Astrocyte (in vitro differentiated cells and primary cell): ENCODE measurements around the gene C11orf24. TPM values are rescaled to one million over a fixed set of nuclear protein-coding genes. Genes with fewer than 3 reads are reported as not detected.

ENCODE experiments used
- DNase-seq: peaks from one replicate; pipeline ENCODE4 v3.0.0-alpha.2; 2010; ENCODE audit warnings: low read depth
- FAIRE-seq: peaks from 2 replicates; lab custom pipeline; 2011; peaks lifted over from hg19 to GRCh38; lab: Jason Lieb, UNC
- H2AFZ ChIP-seq: 2 replicates; pipeline ENCODE4 v1.6.0; 2012; ENCODE audit warnings: low read depth, low read length, inconsistent platforms
- H3K27ac ChIP-seq: 2 replicates; pipeline ENCODE4 v1.5.1; 2011; ENCODE audit warnings: low read depth, low read length, inconsistent platforms
- H3K27me3 ChIP-seq: 2 replicates; pipeline ENCODE4 v1.6.0; 2011; ENCODE audit warnings: low read length, inconsistent platforms; ENCODE audit not compliant: insufficient read depth
- H3K36me3 ChIP-seq: 2 replicates; pipeline ENCODE4 v1.5.1; 2011; ENCODE audit warnings: low read length, inconsistent platforms; ENCODE audit not compliant: insufficient read depth
- H3K4me1 ChIP-seq: 2 replicates; pipeline ENCODE4 v1.5.1; 2011; ENCODE audit warnings: low read length, inconsistent platforms; ENCODE audit not compliant: insufficient read depth
- H3K4me2 ChIP-seq: 2 replicates; pipeline ENCODE4 v1.6.0; 2012; ENCODE audit warnings: low read length, inconsistent platforms
- H3K4me3 ChIP-seq: 2 replicates; pipeline ENCODE4 v1.5.1; 2011; ENCODE audit warnings: low read depth, mild to moderate bottlenecking, low read length, inconsistent platforms; ENCODE audit not compliant: insufficient read depth
- H3K79me2 ChIP-seq: 2 replicates; pipeline ENCODE4 v1.6.0; 2012; ENCODE audit warnings: mild to moderate bottlenecking, low read length, inconsistent platforms; ENCODE audit not compliant: insufficient read depth
- H3K9ac ChIP-seq: 2 replicates; pipeline ENCODE4 v1.6.0; 2012; ENCODE audit warnings: mild to moderate bottlenecking, low read length, inconsistent platforms
- H3K9me3 ChIP-seq: 2 replicates; pipeline ENCODE4 v1.5.1; 2012; ENCODE audit warnings: low read depth, mild to moderate bottlenecking, low read length, inconsistent platforms; ENCODE audit not compliant: insufficient read depth
- H4K20me1 ChIP-seq: 2 replicates; pipeline ENCODE4 v1.6.0; 2012; ENCODE audit warnings: low read length, inconsistent platforms; ENCODE audit not compliant: insufficient read depth
- H3K27ac Mint-ChIP-seq: one replicate; pipeline ENCODE4 v1.8.0; 2021; ENCODE audit warnings: mild to moderate bottlenecking, mixed read lengths; ENCODE audit not compliant: unreplicated experiment
- H3K27me3 Mint-ChIP-seq: one replicate; pipeline ENCODE4 v1.8.0; 2021; ENCODE audit warnings: low read depth, mixed read lengths; ENCODE audit not compliant: unreplicated experiment
- H3K36me3 Mint-ChIP-seq: one replicate; pipeline ENCODE4 v1.8.0; 2021; ENCODE audit warnings: low read depth, mixed read lengths; ENCODE audit not compliant: unreplicated experiment
- H3K4me1 Mint-ChIP-seq: one replicate; pipeline ENCODE4 v1.8.0; 2021; ENCODE audit warnings: low read depth, mixed read lengths; ENCODE audit not compliant: unreplicated experiment
- H3K4me3 Mint-ChIP-seq: one replicate; pipeline ENCODE4 v1.8.0; 2021; ENCODE audit warnings: mild to moderate bottlenecking, moderate library complexity, mixed read lengths; ENCODE audit not compliant: unreplicated experiment
- H3K9me3 Mint-ChIP-seq: one replicate; pipeline ENCODE4 v1.8.0; 2021; ENCODE audit warnings: mild to moderate bottlenecking, mixed read lengths; ENCODE audit not compliant: unreplicated experiment
- CTCF ChIP-seq: IDR thresholded peaks from 2 replicates; pipeline ENCODE4 v1.5.1; 2011; ENCODE audit warnings: low read depth, mild to moderate bottlenecking, inconsistent platforms, low read length, moderate library complexity; ENCODE audit not compliant: insufficient read depth
- EZH2 ChIP-seq: IDR thresholded peaks from 2 replicates; pipeline ENCODE4 v1.6.1; 2012; ENCODE audit warnings: mild to moderate bottlenecking, low read length, inconsistent platforms; ENCODE audit not compliant: insufficient read depth
- total RNA-seq: library from RNA; stranded (reverse); gene quantifications from 2 replicates; pipeline ENCODE4 v1.2.1, GENCODE V29; 2021

Gene C11orf24
- total RNA-seq, 1 donor from 2014 or later = 79.8 TPM

DNA sequence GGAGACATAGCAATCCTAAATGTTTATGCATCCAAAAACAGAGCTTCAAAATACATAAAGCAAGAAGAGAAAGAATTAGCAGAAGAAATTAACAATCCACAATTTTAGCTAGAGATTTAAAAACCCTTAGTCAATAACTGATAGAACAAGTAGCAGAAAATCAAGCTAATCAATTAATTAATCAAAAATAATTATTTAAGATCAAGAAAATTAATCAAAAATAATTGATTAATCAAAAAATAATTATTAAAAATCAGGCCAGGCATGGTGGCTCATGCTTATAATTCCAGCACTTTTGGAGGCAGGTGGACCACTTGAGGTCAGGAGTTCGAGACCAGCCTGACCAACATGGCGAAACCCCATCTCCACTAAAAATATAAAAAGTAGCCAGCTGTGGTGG lies 29.2 kb downstream of the C11orf24 start:
- Mint-ChIP-seq H3K4me1 (no peaks in the 10 kb centered on the region), H3K27me3 (peaks cover 6% of the 10 kb centered on the region), H3K4me3 (no peak overlapping the region), H3K9me3 (no peaks in the 10 kb centered on the region), H3K27ac (no peak overlapping the region), H3K36me3 (no peaks in the 10 kb centered on the region)
- no peaks in the 10 kb centered on the region for H3K36me3 ChIP-seq
- TF ChIP-seq CTCF (no peak), EZH2 (no peak)
- no peaks in the 10 kb centered on the region for H4K20me1 ChIP-seq
- no peaks in the 10 kb centered on the region for H3K9me3 ChIP-seq
- no peaks in the 10 kb centered on the region for H3K79me2 ChIP-seq
- no peaks in the 10 kb centered on the region for H3K4me1 ChIP-seq
- H3K27me3 ChIP-seq = peaks cover under 1% of the 10 kb centered on the region
- no peak overlapping the region for H3K9ac ChIP-seq
- no peak overlapping the region for H2AFZ ChIP-seq
- FAIRE-seq (no peak), DNase-seq (no peak)
- H3K27ac ChIP-seq = no peak overlapping the region
- no peak overlapping the region for H3K4me2 ChIP-seq
- H3K4me3 ChIP-seq = no peak overlapping the region

GRCh38 chr11:68231621-68232020 lies 40.2 kb downstream of the C11orf24 start:
- no peak overlapping the region for H3K4me3 ChIP-seq

More at GRCh38 chr11:68231621-68232020, 40.2 kb downstream of the C11orf24 start:
- no peak overlapping the region for H2AFZ ChIP-seq
- TF ChIP-seq EZH2 (no peak), CTCF (no peak)
- no peak overlapping the region for H3K9ac ChIP-seq
- H3K9me3 ChIP-seq = no peaks in the 10 kb centered on the region
- H4K20me1 ChIP-seq = no peaks in the 10 kb centered on the region
- no peak for FAIRE-seq
- no peaks in the 10 kb centered on the region for H3K4me1 ChIP-seq
- no peaks in the 10 kb centered on the region for H3K36me3 ChIP-seq
- H3K27me3 Mint-ChIP-seq = peaks cover 5% of the 10 kb centered on the region
- DNase-seq = no peak
- H3K27me3 ChIP-seq = no peaks in the 10 kb centered on the region
- no peak overlapping the region for H3K27ac ChIP-seq
- no peaks in the 10 kb centered on the region for H3K4me1 Mint-ChIP-seq
- no peak overlapping the region for H3K4me2 ChIP-seq
- H3K4me3 Mint-ChIP-seq = no peak overlapping the region
- H3K9me3 Mint-ChIP-seq = peaks cover 14% of the 10 kb centered on the region
- H3K36me3 Mint-ChIP-seq = no peaks in the 10 kb centered on the region
- H3K27ac Mint-ChIP-seq = no peak overlapping the region
- H3K79me2 ChIP-seq = no peaks in the 10 kb centered on the region
